GM21526 (cell line): Measurements from ENCODE around the gene PAIP2.
"Not testable (repeated sequence)": the region's sequence is repeated elsewhere in the genome, so short reads cannot be mapped to it uniquely, and the experiment has no call there.

Source experiments
- ATAC-seq: cut with Tn5 transposase; IDR thresholded peaks from one replicate; pipeline ENCODE4 v1.9.1; 2021; ENCODE audit warnings: moderate library complexity; ENCODE audit not compliant: unreplicated experiment, low FRiP score

Gene PAIP2

DNA sequence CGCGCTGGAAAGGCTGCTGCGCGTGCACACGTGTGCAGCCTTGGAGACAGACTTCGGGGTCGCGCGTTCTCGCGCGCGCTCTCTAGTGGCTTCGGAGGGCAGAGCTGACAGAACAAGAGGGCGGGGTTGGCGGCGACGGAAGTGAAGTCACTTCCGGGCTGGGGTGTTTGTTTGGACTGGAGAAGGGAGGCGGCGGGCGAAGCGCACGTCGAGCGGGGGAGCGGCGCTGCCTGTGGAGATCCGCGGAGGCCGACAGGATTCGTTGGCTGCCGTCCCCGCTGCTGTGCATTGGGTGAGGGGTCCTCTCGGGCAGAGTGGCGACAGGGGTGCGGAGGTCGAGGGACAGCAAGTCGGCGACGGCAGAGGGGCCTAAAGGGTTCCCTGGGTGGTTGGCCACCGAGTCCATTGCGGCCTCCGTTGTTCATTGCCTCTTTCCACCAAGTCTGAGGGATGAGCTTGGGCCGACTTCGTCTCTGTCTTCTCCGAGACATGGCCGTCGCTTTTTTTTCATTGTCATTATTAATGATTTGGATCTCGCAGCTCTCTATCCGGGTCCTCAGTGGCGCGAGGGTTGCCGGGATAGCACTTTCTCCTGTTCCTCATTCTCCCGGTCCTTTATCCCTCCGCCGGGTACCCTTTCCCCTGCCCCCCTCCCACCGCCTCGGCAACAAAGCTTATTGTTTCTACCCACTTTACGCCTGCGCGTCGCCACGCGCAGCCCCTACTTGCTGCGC, at the start of gene PAIP2:
Gene PAIP2, plus strand, starts transcription at position 166 of the 734 bp plus-strand sequence. CDS start 21,931 bp downstream, outside the sequence.
- ATAC-seq: peak; percentile 82

DNA sequence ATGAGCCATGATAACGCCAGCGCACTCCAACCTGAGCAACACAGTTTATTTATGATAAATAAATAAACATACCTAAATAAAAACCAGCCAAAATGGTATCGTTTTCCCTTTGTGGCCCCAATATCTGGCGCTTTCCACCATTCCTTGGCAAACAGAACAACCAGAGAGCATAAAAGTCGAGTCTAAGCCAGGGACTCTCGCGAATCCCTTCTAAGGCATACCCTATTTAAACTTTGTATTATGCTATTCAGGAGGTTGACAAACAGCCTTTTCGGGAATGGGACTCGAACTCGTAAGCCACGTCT, 48.5 kb upstream of the PAIP2 start:
- no peak for ATAC-seq

DNA sequence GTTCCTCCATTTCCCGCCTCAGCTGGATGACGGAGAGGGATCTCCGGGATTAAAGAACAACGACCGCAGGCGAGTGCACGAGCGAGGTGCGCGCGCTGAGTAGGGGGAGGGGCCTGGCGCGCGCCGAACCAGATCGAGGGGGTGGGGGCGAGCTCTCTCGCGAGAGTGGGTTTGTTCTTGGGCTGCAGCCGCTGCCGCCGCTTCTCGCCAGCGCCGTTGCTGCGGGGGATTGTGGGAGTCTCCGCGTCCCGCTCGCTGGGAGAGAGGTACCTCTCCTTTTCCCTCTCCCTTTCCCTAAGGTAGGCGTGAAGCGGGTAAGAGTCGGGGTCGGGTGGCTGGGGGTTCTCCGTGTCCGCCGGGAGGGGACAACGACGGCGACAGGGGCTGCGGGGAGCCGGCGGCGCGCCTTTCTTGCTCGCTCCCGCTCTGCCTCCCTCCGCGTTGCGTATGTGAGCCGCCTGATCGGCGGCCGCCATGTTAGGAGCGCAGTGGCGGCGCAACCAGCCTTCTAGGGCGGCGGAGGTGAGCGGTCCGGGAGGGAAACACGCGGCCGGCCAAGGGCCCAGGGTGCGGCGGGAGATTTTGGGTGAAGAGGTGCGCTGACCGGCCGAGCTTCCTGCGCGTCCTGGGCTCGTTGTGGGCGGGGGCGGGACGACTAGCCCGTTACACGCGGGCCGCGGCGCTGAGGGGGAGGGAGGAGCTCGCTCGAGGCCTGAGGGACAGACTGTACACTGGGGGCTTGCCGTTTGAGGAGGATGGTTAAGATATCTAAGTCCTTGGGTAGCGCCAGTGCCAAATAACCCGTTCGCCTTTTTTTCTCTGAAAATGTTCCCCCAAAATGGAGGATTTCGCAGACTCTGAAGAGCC, 47.9 kb upstream of the PAIP2 start, which contains the start of gene MATR3:
Gene MATR3, plus strand, starts transcription at position 234 of the 867 bp plus-strand sequence. CDS start 13,676 bp downstream, outside the sequence.
- ATAC-seq: peak; percentile 67

DNA sequence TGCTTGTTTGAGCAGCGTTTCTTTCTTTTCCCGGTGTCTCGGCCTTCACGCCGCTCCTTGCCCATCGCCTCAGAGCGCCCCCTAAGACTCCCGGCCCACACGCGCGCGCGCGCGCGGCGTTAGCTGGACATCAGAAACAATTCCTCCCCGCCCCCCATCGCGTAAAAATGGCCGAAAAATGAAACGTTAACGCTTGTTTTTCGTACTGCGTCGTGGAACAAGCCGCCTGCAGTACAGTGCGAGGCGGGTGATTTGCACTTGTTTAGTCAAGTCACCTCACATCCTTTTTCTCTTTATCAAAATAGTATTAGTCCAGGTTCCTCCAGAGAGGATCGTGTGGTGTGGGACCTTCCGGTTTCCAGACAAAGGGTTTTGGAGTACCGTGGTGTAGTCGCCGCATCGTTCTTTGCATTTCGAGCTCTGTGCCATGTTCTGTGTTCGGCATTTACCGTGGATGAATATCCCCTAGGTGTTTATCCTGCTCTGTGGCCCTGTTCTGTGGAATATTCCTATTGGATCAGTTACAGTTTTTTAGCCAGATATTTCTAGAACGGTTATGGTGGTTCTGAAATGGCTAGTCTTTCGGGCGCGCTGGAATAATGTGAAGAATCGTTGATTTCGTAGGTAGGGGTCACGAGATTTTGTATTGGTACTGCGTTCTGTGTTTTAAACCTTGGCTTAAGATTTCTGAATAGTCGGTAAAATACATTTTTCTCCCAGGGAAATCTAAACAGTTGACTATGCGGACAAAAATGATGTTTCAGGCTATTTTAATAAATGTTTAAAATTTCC, 47.1 kb upstream of the PAIP2 start:
- no peak for ATAC-seq

GRCh38 chr5:139295346-139296057, 46.2 kb upstream of the PAIP2 start:
- no peak for ATAC-seq

DNA sequence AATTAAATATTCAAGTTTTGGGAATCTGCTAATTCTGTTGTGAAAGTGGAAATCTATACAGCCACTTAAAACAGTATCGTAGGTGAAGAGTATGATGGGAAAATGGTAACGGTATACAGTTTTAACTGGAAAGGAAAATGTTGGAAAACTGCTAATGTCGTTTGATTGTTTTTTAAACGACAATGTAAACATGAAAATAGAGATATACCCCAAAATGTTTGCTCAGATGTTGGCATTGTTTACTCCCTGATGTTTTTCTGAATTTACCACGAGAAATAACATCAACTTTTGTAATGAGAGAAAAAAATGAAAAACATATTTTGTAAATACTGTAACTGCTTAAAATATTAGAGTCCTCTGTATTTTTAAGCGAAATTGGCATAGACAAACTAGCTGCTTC, 45.5 kb upstream of the PAIP2 start:
- no peak for ATAC-seq

- no peak for ATAC-seq
Observed at GRCh38 chr5:139296862-139297326, 44.8 kb upstream of the PAIP2 start.

DNA sequence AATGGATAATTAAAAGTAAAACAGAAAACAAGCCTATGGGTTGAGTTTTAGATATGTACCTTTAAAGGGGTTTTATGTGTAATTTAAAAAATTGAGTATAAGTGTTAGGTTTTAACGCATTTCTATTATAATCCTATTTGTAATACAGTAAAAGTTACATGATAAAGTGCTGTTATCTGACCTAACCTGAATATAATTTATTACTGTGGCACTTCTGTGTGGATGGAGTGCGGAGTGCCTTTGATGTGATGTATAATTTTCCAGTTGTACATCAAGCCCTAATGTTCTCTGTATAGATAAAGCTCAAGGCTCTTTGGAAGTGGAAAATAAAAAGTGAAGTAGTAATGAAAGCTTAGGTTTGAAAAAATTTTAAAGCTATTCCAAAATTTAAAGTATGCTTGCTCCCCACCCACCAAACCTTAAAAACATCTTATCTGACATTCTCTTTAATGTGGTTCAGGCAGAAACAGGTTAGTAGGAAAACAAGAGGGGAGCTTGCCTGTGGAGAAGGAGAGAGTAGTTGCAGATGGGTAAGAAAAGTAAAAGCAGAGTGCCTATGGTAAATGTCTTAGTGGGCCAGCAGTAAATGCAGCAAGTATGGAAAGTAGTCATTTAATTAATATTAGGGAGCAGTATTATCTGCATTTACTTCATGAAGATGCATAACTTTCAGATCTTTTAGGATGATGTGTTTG, 44.1 kb upstream of the PAIP2 start:
- no peak for ATAC-seq

DNA sequence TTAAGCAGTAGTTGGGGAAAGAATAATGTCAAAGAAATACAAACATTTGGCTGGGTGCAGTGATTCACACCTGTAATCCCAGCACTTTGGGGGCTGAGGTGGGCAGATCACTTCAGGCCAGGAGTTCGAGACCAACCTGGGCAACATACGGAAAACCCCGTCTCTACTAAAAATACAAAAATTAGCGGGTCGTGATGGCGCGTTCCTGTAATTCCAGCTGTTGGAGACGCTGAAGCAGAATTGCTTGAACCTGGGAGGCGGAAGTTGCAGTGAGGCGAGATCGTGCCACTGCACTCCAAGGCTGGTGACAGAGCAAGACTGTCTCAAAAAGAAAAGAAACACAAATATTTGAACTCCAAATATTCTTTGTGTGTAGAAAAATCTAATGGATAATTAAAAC, 43.4 kb upstream of the PAIP2 start:
- ATAC-seq: no peak

DNA sequence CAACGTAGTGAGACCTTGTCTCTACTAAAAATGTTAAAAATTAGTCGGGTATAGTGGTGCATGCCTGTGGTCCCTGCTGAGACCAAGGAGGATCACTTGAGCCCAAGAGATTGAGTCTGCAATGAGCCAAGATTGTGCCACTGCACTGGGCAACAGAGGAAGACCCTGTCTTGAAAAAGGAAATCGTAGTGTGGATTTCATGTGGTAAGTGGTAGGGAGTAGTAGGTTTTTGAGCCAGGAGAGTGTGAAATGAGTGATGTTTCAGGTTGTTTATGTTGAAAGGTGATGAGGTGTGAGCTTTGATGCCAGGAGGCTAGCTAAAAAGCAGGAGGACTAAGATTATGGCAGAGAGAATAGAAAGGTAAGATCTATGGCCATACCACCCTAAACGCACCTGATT, 42.2 kb upstream of the PAIP2 start:
- no peak for ATAC-seq

GRCh38 chr5:139301808-139302499, 39.7 kb upstream of the PAIP2 start:
- ATAC-seq: no peak

- ATAC-seq: no peak
Observed at GRCh38 chr5:139304391-139305324, 37.0 kb upstream of the PAIP2 start.

GRCh38 chr5:139306197-139306596, 35.5 kb upstream of the PAIP2 start:
- no peak for ATAC-seq

DNA sequence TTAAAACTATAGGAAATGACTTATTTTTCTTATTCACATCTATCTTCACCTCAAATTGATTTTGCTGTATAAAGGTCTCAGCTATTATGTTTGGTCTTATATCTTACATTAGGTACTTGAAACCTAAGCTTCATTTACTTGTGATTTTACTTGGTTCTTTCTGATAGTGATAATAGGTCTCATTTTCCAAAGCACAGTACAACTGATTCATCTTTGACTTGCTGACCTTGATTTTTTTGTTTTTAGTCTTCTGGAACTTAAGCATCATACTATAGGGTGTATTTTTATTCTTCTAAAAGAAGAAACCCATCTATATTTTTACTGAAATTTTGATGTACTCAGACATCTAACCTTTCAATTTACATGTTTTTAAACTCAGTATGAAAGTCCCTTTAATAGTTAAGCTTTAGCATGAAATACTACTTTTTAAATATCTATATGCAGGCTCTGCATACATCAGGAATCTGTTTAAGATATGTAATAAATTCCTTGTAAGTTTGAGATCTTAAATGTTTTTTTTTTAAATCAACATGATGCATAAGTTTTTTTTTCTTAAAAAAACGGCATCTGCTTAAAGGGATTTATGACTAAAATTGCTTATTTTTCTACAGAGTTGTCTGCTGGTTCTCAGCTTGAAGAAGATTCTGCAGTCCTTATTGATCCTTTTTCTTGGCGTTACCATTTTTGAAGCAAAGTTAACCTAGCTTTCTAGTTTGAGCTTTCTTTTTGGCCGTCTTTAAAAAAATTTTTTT, 34.9 kb upstream of the PAIP2 start:
- no peak for ATAC-seq

DNA sequence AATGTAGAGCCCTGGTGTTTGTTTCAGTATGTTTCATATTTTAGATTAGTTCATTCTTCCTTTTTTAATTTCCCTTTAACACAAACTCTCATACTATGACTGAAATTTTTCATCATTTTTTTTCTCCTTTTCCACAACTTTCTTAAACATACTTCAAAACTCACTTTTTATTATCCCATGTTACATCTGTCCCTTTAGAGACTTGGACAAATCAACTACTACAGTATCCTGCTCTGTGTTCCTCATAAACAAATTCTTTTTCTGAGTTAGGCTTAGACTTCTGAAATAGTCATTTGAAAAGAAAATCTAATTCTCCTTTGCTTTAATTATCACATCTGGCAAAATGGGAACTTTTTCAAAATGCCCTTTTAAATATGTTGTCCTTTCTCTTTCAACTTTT, 32.9 kb upstream of the PAIP2 start:
- no peak for ATAC-seq

DNA sequence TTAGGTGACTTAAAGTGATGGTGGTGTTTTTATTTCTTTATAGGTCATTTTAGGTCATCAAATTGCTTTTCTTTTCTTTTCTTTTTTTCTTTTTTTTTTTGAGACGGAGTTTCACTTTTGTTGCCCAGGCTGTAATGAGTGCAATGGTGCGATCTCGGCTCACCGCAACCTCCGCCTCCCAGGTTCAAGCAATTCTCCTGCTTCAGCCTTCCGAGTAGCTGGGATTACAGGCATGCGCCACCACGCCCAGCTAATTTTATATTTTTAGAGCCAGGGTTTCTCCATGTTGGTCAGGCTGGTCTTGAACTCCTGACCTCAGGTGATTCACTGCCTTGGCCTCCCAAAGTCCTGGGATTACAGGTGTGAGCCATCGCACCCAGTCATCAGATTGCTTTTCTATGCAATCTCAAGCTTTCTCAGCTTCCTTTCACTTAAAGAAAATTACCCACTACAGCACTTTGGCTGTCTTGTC, 30.9 kb upstream of the PAIP2 start:
- ATAC-seq: not testable (repeated sequence)

GRCh38 chr5:139312075-139312474, 29.6 kb upstream of the PAIP2 start:
- no peak for ATAC-seq
